HFF-Myc (cell line): Measurements from ENCODE around the gene HOXB1.
"Not testable (repeated sequence)": the region's sequence is repeated elsewhere in the genome, so short reads cannot be mapped to it uniquely, and the experiment has no call there.

ENCODE experiments used
- DNase-seq: peaks from one replicate; pipeline ENCODE4 v3.0.0-alpha.2; 2011; ENCODE audit warnings: low read depth; ENCODE audit errors: extremely low read depth
- H3K4me3 ChIP-seq: replicated peaks from 2 replicates; pipeline ENCODE4 v1.5.1; 2011; ENCODE audit warnings: low read depth, mild to moderate bottlenecking, control low read depth, low read length
- CTCF ChIP-seq: IDR thresholded peaks from 2 replicates; pipeline ENCODE4 v1.5.1; 2012; ENCODE audit warnings: mild to moderate bottlenecking, low read depth, low read length, control low read depth; ENCODE audit errors: missing control alignments

HOXB1 gene

GRCh38 chr17:48483471-48484131, 47.2 kb downstream of the HOXB1 start:
- no peak for TF ChIP-seq CTCF
- peak; percentile 97 for DNase-seq
- peak overlapping the region; percentile 18 for H3K4me3 ChIP-seq

GRCh38 chr17:48483004-48483403, 47.8 kb downstream of the HOXB1 start:
- TF ChIP-seq CTCF, result no peak
- no peak for DNase-seq
- no peak overlapping the region for H3K4me3 ChIP-seq

- DNase-seq, result not testable (repeated sequence)
Observed at GRCh38 chr17:48482301-48482700, 48.5 kb downstream of the HOXB1 start.

GRCh38 chr17:48479014-48479402, 51.8 kb downstream of the HOXB1 start:
- no peak overlapping the region for H3K4me3 ChIP-seq
- no peak for TF ChIP-seq CTCF

More at GRCh38 chr17:48482301-48482700, 48.5 kb downstream of the HOXB1 start:
- H3K4me3 ChIP-seq, result not testable (repeated sequence)

More at GRCh38 chr17:48479014-48479402, 51.8 kb downstream of the HOXB1 start:
- no peak for DNase-seq
